GM19099 (cell line): ENCODE results near the gene NKD1.

Experiments used
- POLR2A ChIP-seq: IDR thresholded peaks from 3 replicates; pipeline ENCODE4 v1.6.1; 2011; ENCODE audit warnings: low read depth; ENCODE audit not compliant: insufficient read length; ENCODE audit errors: extremely low read depth

The NKD1 gene

DNA sequence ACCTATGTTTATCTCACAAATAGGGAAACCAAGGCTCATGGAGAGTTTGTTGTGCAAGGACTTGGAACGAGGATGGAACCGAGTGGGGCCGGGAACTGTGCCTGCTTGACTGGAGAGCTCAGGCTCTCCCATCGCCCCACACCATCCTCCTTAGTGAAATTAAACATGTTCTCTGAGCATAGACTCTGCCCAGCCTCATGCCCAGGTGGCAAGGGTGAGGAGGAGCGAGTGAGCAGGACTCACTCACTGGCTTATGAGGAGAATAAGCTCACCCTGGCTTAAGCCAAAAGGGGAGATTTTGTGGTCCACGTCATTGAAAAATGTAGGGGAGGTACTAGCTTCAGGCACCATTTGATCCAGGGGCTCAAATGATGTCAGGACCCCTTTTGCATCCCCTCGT, 44.8 kb downstream of the NKD1 start:
- TF ChIP-seq POLR2A, result no peak

DNA sequence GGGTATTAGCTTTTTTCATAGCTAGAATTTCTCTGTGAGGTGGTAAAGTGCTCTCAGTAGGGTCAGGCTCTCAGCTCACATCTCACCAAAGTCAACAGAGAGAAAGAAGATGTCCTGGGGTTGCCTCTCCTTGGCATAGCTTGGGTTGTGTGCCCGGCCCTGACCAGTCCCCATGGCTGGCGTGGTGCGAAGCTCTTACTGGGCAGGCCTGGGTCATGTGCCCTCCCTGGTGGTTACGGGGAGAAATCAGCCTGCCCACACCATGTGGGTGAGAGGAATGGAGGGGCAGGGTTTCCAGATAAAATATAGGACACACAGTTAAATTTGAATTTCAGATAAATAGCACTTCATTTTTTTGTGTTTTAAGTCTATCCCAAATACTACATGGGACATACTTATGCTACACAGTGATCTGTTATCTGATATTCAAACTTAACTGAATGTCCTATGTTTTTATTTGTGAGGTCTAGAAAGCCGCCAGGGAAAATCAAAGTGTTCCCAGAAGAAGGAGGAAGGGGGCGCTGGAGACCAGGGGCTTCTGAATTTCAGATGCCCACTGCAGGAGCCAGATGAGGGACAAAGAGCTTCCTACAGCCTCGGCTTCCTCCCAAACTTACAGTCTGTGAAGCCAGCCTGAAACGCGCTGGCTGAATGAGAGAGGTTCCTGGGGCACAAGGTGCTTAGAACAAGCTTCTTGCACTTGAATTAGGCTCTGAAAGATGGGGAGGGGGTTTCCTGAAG, 45.4 kb downstream of the NKD1 start:
- no peak for TF ChIP-seq POLR2A

DNA sequence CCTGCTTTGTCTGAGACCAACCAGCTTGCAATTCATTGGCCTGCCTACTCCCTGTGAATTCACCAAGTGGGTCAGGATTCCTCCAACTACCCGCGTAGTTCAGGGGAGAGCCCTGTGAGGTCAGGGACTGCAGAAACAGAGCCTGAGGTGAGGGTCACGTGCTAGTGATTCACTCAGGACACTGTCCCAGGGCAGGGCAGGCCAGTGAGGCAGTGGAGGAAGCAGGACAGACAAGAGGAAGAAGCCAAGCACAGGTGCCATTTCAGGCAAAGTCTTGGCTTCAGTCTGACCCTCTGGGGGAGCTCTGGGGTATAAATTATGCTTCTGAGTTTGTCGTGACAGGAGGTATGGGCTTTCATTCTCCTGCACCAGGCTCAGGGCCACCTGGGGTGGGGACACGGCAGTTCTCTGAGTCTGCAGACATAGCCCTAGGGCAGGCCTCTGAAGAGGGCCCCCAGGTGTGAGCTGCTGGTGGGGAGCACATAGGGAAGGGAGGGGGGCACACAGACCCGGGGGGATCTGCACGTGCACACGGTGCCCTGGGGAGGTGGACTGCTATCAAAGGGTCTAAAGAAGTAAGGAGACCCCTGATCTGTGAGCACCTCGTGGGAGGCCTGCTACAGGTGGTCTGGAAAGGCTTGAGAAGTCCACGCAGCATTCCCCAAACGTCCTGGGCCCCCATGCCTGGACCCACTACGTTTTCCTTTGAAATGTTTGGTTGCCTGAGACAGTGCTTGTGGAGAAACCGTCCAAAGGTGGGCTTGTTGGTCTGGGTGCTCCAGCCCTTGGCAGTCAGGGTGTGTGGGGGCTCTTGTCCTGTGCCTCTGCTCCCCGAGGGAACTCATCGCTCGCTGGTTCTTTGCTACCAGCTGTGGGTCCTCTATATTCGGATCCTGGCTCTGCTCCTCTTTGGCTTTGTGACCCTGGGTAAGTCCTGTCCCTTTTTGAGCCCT, 46.4 kb downstream of the NKD1 start:
- no peak for TF ChIP-seq POLR2A

GRCh38 chr16:50595859-50596258, 47.7 kb downstream of the NKD1 start:
- no peak for TF ChIP-seq POLR2A

- TF ChIP-seq POLR2A, result no peak
These were observed 48.7 kb downstream of the NKD1 start for GRCh38 chr16:50596762-50597450.

DNA sequence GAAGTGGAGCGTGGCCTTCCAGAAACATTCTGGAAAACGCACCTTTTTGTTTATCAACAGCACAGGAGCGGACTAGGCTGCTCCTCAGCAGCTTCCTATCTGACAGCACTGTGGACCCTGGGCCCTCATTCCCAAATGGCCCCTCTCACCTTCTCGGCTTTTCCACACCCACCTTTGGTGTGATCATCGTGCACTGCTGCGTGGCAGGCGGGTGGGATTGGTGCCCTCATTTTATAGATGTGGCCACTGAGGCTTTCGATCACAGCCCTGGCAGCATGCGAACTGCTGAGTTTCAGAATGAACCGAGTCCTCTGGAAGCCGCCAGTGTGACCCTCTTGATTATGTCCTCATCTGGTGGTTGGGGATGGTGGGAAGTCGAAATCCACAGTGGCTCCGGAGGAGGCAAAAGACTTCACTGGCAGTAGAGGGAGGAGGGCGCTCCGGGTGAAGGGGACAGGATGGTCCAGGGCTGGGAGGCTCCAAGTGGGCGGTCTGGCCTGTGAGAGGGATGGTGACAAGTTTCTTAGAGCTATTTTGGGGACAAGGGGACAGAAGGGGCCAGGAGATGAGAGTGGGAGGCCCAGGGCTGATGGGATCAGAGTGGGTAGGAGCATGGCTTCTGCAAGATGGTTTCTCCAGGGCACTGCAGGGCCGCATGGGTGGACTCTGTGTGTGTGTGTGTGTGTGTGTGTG, 49.5 kb downstream of the NKD1 start:
- TF ChIP-seq POLR2A, result no peak

DNA sequence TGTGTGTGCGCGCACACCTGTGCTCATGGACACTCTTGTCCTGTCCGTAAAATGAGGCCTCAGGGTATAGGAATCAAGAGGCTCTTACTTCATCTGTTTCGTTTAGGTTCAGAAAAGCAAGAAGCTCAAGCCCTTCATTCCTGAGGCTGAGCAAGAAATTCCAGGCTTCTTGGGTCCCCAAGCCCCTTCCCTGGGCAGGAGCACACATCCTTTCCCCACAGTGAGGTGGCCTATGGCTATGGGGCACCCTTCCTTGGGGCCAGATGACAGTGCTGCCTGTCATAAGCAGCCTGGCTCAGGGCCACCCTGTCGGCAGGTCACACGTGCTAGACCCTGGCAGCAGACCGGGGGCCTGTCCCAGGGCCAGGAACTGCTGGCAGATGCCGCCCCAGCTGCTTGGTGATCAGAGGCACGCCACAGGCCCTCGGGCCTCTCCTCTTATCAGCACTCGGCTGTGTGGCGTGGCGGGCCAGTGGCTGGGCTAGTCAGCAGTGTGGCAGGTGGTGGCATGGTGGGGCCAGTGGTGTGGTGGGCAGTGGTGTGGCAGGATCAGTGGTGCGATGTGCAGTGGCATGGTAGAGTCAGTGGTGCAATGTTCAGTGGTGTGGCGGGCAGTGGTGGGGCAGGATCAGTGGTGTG, 50.2 kb downstream of the NKD1 start:
- TF ChIP-seq POLR2A, result no peak

- no peak for TF ChIP-seq POLR2A
These were observed 50.8 kb downstream of the NKD1 start for GRCh38 chr16:50598936-50599361.

- no peak for TF ChIP-seq POLR2A
These were observed 51.3 kb downstream of the NKD1 start for GRCh38 chr16:50599494-50599893.

DNA sequence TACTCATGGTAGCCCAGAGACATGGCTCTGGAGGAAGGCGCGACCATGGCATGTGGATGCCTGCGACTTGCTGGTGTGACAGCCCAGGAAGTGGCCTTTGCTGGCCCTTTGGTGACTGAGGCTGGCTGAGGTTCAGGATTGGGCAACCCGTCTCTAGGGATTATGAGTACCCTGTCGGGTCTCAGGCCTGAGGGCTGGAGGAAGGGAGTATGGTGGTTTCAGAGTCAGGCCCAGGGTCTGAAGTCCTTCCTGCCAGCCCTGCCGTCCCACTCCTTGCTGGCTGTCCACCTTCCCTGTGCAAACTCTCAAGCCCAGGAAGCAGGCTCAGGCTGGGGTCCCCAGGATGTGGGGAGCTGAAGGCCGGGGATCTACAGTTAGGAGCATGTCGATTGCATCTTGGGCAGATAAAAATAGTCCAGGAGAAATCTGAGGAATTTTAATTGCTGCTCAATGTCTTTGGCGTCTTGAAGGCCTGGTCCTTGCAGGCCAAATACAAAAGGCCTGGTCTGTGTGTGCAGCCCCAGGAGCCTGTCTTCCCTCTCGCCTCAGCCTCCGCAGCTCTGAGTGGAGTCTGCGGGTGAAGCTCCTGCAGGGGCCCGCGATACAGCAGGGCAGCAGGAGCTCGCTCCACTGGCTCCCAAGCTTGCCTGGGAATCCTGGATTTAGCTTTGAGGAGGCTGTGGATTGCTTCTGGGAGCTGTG, 52.5 kb downstream of the NKD1 start:
- TF ChIP-seq POLR2A, result no peak

- TF ChIP-seq POLR2A, result no peak
These were observed 53.1 kb downstream of the NKD1 start for GRCh38 chr16:50601341-50601740.

DNA sequence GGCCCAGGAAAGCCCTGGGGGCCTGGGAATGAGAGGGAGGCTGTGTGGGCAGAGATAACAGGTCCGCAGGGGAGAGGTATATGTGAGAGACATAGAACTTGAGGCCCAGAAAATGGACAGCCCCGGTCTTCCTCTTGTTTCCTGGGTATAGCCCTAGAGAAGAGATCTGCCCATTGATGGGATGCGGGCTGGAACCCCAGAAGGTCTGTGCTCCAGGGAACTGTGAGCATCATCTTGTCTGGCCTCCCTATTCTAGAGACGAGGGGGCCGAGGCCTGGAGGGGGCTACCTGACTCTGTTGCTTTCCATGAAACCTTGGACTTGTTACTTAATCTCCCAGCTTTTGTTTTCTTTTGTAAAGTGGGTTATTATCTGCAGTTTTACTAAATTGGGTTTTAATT, 53.9 kb downstream of the NKD1 start:
- TF ChIP-seq POLR2A, result no peak

DNA sequence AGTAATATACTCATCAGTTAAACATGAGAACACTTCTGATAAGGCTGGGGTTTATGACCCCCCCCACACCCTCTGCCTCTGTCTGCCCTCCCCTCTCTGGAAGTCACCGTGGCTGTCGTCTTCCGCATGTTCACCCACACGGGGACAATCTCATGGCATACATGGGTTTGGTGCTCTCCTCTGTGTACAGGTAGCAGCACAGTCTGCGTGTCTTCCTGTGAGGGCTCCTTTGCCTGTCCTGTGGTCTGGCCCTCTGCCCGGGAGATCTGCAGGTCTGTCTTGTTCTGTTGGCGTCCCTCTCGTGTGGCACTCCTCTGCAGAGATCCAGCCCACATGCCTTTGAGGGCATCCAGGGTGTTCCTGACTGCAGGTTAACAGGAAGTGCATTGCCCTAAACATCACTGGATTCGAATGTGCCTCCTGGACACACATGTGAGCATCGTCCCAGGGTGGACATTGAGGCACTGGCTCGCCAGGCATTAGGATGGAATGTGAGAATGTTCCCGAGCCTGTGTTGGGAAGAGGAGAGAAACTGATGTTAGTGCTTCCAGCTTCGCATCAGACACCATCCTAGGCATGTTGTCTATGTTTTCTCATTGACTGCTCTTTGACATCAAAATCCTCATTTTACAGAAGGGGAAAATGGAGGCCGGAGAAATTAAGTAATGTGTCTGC, 54.5 kb downstream of the NKD1 start:
- TF ChIP-seq POLR2A, result no peak
